GM19328 (cell line): ENCODE measurements around the gene MYOZ2.

Source experiments
- ATAC-seq: cut with Tn5 transposase; IDR thresholded peaks from one replicate; pipeline ENCODE4 v1.9.1; 2021; ENCODE audit warnings: mild to moderate bottlenecking, moderate library complexity; ENCODE audit not compliant: unreplicated experiment

The MYOZ2 gene

DNA sequence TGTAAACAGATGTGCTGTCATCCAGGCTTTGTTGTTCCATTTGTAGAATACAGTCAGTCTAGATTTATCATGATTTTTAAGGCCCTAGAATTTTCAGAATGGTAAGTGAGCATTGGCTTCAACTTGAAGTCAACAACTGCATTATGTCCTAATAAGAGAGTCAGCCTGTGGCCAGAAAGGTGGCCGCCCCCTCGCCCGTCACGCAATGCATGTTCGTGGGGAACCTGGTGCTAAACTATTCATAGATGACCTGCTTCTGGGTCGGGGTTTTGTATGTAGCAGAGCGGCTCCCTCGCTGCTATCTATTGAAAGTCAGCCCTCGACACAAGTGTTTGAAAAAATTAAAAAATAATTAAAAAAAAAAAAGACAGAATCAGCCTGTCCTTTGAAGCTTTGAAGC is 101.6 kb downstream of the MYOZ2 start:
- no peak for ATAC-seq
